Measurements from ENCODE around the gene C2orf66.

GRCh38 chr2:196792865-196793264 is 16.3 kb downstream of the C2orf66 start:
- TF ChIP-seq CTCF (IDR thresholded peaks at IDR 0.05) (no peak), ZFX (IDR thresholded peaks at IDR 0.05; ENCODE audit: borderline replicate concordance) (no peak)
